K562 (cell line): ENCODE measurements around the gene PPT2. TPM values are rescaled to one million over a fixed set of nuclear protein-coding genes. Genes with fewer than 3 reads are reported as not detected.
A peak's percentile ranks its signal among the peaks of the same experiment; 100 is the strongest.

Experiments
- ARHGAP35 ChIP-seq: fragments of 450-650 bp; IDR thresholded peaks from 2 replicates; pipeline ENCODE4 v1.6.1; 2018; ENCODE audit not compliant: partially characterized antibody
- HEY1 ChIP-seq: fragments of 250-450 bp; sonication (Bioruptor Pico); IDR thresholded peaks from 2 replicates; pipeline ENCODE4 v1.5.0; 2020; ENCODE audit warnings: mild to moderate bottlenecking, moderate library complexity, borderline replicate concordance
- HMG20B ChIP-seq: fragments of 250-450 bp; sonication (Bioruptor Pico); IDR thresholded peaks from 2 replicates; pipeline ENCODE4 v1.5.0; 2021; ENCODE audit warnings: mild to moderate bottlenecking
- MCM3 ChIP-seq: fragments of 450-650 bp; IDR thresholded peaks from 2 replicates; pipeline ENCODE4 v1.6.1; 2016
- MLX ChIP-seq, 2 experiments: fragments of 450-650 bp in 1 of 2; sonication (generic) in 1 of 2; formaldehyde crosslinking; conservative IDR thresholded peaks; 2 replicates each; pipeline versions ENCODE4 v1.4.0 to v1.8.1; 2020 to 2022; ENCODE audit warnings: mild to moderate bottlenecking in 1 of 2, missing genetic modification reagents in 1 of 2
- NFATC3 ChIP-seq: fragments of 450-650 bp; IDR thresholded peaks from 2 replicates; pipeline ENCODE4 v1.6.1; 2017; ENCODE audit warnings: mild to moderate bottlenecking
- PCBP2 ChIP-seq: fragments of 200-400 bp; formaldehyde crosslinking; IDR thresholded peaks from 2 replicates; pipeline ENCODE4 v1.6.1; 2018; ENCODE audit warnings: low read length, low read depth, mild to moderate bottlenecking, moderate library complexity; ENCODE audit not compliant: poor library complexity, severe bottlenecking
- RFX7 ChIP-seq: fragments of 250-450 bp; sonication (Bioruptor Pico); IDR thresholded peaks from 2 replicates; pipeline ENCODE4 v1.5.1; 2021; ENCODE audit warnings: mild to moderate bottlenecking
- RHOXF2B ChIP-seq: fragments of 250-450 bp; sonication (Bioruptor Pico); conservative IDR thresholded peaks from 2 replicates; pipeline ENCODE4 v1.5.1; 2021
- SRSF9 ChIP-seq: fragments of 200-400 bp; formaldehyde crosslinking; IDR thresholded peaks from 2 replicates; pipeline ENCODE4 v1.6.1; 2017; ENCODE audit warnings: low read depth, low read length, borderline replicate concordance
- ZBTB8A ChIP-seq: fragments of 450-650 bp; IDR thresholded peaks from 2 replicates; pipeline ENCODE4 v1.6.1; 2018; ENCODE audit warnings: mild to moderate bottlenecking, moderate library complexity; ENCODE audit not compliant: partially characterized antibody
- ZNF146 ChIP-seq: IDR thresholded peaks from one replicate; pipeline ENCODE4 v1.6.1; 2018; ENCODE audit warnings: missing compliant biosample characterization; ENCODE audit not compliant: unreplicated experiment
- ZNF444 ChIP-seq: fragments of 250-450 bp; sonication (Bioruptor Pico); IDR thresholded peaks from 2 replicates; pipeline ENCODE4 v1.4.0; 2020; ENCODE audit warnings: mild to moderate bottlenecking, moderate library complexity
- polyA plus RNA-seq, 8 experiments: library from polyadenylated mRNA; depleted of rRNA in 4 of 8; stranded (reverse) in 5 of 8; unstranded in 3 of 8; fragments of >200 nt; fragmentation: Nextera tagmentation in 2 of 8; fragmentation: Illumina TruSeq in 1 of 8; extraction: Ambion mirVana in 2 of 8; extraction: Trizol in 1 of 8; gene quantifications; 2 replicates each; pipeline versions ENCODE4 v1.2.1 to v1.2.3, GENCODE V29; 2011 to 2014; ENCODE audit warnings: inconsistent platforms in 1 of 8, missing spikeins in 1 of 8
- total RNA-seq, 7 experiments: library from RNA; depleted of rRNA in 6 of 7; stranded (reverse); fragments of >200 nt in 6 of 7; fragmentation: Illumina TruSeq in 2 of 7; extraction: Trizol in 2 of 7; gene quantifications; 2 replicates each; pipeline versions ENCODE4 v1.2.1 to v1.2.3, GENCODE V29; 2011 to 2021; ENCODE audit warnings: low replicate concordance in 1 of 7
- TF ChIP-seq, protein P1 (sequence below): fragments of 250-450 bp; sonication (Bioruptor Pico); IDR thresholded peaks from 2 replicates; pipeline ENCODE4 v1.4.0; 2020; ENCODE audit warnings: mild to moderate bottlenecking, moderate library complexity
- TF ChIP-seq, protein P2 (sequence below): fragments of 250-450 bp; sonication (Bioruptor Pico); IDR thresholded peaks from 2 replicates; pipeline ENCODE4 v1.5.0; 2021; ENCODE audit warnings: mild to moderate bottlenecking, moderate library complexity
- TF ChIP-seq, protein P3 (sequence below): sonication (generic); formaldehyde crosslinking; IDR thresholded peaks from 2 replicates; pipeline ENCODE4 v1.8.0; 2023; ENCODE audit warnings: mild to moderate bottlenecking, missing genetic modification reagents

Gene PPT2
- total and polyA plus RNA-seq, 9 of the 15 experiments (the other 6 are each of a cell fraction or from before 2014, with no cell fraction given) = 27.4 to 98.8 (median 69.9) TPM

DNA sequence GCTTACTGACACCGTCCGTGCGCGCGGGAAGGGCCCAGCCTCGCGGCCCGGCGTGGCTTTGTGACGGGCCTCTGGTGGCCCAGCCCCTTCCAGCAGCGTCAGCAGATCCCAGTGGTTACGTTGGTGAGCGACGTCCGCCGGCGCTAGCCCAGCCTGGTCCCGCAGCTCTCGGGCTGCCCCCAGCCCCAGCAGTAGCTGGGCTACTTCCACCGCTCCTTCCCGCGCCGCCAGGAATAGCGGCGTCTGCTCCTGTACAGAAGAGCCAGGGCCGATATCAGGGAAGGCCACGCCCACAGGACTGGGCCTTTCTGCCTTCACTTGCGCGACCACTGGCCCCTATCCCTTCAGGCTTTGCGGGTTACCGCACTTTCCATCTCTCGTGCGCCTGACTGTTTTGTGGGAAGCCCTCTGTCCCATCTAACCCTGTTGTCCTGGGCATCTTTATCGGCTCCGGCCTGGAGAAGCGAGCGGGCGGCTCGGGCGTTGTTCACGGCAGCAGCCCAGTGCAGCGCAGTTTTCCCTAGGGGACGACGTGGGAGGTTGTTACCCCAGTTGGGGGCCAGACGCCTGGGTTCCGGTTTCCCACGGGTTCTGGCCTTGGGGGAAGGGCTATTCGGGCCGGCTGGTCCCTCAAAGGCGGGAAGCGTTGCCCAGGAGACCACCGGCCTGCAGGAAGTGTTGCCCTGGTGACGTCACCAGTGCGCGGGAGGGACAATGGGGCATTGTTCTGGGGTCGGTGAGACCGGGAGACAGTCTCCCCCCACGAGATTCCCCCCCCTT, 42.2 kb downstream of the PPT2 start (continued):
- TF ChIP-seq HEY1 (0 out of 2 replicates have a peak, but pooled peaks have one; percentile 19), ZBTB8A (no peak), ARHGAP35 (no peak), RHOXF2B (CRISPR knock-in tag) (no peak; the same call in 1 of the 2 replicates), PCBP2 (no peak), HMG20B (CRISPR knock-in tag) (no peak), NFATC3 (no peak), MLX (CRISPR knock-in tag; conservative IDR thresholded peaks at IDR 0.05) (no peak; a peak in 1 of 4 replicates), ZNF146 (CRISPR knock-in tag) (no peak), MCM3 (no peak), ZNF444 (CRISPR knock-in tag) (no peak), RFX7 (CRISPR knock-in tag) (no peak), SRSF9 (no peak)
- TF ChIP-seq, protein P1, sequence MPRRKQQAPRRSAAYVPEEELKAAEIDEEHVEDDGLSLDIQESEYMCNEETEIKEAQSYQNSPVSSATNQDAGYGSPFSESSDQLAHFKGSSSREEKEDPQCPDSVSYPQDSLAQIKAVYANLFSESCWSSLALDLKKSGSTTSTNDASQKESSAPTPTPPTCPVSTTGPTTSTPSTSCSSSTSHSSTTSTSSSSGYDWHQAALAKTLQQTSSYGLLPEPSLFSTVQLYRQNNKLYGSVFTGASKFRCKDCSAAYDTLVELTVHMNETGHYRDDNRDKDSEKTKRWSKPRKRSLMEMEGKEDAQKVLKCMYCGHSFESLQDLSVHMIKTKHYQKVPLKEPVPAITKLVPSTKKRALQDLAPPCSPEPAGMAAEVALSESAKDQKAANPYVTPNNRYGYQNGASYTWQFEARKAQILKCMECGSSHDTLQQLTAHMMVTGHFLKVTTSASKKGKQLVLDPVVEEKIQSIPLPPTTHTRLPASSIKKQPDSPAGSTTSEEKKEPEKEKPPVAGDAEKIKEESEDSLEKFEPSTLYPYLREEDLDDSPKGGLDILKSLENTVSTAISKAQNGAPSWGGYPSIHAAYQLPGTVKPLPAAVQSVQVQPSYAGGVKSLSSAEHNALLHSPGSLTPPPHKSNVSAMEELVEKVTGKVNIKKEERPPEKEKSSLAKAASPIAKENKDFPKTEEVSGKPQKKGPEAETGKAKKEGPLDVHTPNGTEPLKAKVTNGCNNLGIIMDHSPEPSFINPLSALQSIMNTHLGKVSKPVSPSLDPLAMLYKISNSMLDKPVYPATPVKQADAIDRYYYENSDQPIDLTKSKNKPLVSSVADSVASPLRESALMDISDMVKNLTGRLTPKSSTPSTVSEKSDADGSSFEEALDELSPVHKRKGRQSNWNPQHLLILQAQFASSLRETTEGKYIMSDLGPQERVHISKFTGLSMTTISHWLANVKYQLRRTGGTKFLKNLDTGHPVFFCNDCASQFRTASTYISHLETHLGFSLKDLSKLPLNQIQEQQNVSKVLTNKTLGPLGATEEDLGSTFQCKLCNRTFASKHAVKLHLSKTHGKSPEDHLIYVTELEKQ (CRISPR knock-in tag) = peak; percentile 69; the same call in 1 of the 2 replicates
- TF ChIP-seq, protein P2, sequence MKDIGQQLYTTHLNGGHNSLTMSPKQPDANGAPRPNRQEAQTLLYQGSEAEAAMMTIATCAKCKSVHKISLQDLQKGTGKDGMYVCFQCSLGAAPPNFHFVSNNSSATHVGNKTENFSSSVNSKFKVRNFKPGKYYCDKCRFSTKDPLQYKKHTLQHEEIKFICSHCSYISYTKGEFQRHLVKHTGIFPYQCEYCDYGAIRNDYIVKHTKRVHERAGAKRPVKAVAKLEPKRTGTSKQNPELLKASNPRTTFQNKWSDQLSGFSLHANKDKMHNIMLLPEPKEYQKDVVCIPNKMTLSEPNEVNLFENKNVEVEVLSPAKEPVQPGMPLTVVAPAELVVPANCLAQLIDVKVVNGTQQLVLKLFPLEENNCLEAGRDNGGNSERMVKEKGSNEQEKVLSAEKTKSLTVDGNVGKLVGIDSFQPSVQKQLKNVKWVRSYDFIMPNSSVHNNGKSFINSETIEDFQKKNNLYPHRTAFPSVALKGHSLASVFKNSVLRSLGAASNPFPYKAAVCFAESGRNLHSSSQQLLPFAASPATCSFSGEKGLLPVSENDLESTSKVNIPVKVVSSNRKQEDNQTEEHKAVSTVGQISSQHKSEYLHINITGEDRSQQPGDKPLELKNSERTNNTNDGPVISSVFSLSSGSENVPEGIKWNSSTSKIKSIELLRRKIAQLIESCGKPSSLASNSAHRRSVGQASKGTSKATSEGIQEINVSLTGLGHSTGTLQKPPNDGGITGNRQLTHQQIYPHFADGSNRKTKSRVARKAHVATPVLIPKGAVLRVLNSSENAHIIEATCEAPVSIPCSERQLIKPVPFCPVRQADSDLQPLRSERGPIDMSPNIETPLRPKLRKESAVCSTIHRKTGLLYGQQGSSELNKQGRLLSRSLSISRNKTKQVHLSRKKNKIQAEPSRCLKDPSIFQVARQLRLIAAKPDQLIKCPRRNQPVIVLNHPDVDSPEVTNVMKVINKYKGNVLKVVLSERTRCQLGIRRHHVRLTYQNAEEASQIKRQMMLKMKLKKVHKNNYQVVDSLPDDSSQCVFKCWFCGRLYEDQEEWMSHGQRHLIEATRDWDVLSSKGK = no peak
- TF ChIP-seq, protein P3, sequence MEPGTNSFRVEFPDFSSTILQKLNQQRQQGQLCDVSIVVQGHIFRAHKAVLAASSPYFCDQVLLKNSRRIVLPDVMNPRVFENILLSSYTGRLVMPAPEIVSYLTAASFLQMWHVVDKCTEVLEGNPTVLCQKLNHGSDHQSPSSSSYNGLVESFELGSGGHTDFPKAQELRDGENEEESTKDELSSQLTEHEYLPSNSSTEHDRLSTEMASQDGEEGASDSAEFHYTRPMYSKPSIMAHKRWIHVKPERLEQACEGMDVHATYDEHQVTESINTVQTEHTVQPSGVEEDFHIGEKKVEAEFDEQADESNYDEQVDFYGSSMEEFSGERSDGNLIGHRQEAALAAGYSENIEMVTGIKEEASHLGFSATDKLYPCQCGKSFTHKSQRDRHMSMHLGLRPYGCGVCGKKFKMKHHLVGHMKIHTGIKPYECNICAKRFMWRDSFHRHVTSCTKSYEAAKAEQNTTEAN (CRISPR knock-in tag) = no peak
